IPS-15b (cell line): Measurements from ENCODE around the gene RIPPLY1.

Source experiments
- H3K27me3 ChIP-seq: one replicate; pipeline ENCODE4 v1.6.1; 2013; ENCODE audit warnings: low read length; ENCODE audit not compliant: control insufficient read depth, insufficient read depth
- H3K36me3 ChIP-seq: one replicate; pipeline ENCODE4 v1.6.1; 2013; ENCODE audit warnings: low read length; ENCODE audit not compliant: control insufficient read depth, insufficient read depth
- H3K4me1 ChIP-seq: one replicate; pipeline ENCODE4 v1.6.1; 2013; ENCODE audit warnings: mild to moderate bottlenecking, low read length; ENCODE audit not compliant: control insufficient read depth, insufficient read depth
- H3K4me3 ChIP-seq: one replicate; pipeline ENCODE4 v1.5.1; 2013; ENCODE audit warnings: low read depth, low read length
- H3K9ac ChIP-seq: one replicate; pipeline ENCODE4 v1.6.1; 2013; ENCODE audit warnings: low read depth, mild to moderate bottlenecking, low read length
- H3K9me3 ChIP-seq: one replicate; pipeline ENCODE4 v1.6.1; 2013; ENCODE audit warnings: mild to moderate bottlenecking, low read length; ENCODE audit not compliant: control insufficient read depth, insufficient read depth

The RIPPLY1 gene, protein sequence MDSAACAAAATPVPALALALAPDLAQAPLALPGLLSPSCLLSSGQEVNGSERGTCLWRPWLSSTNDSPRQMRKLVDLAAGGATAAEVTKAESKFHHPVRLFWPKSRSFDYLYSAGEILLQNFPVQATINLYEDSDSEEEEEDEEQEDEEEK

DNA sequence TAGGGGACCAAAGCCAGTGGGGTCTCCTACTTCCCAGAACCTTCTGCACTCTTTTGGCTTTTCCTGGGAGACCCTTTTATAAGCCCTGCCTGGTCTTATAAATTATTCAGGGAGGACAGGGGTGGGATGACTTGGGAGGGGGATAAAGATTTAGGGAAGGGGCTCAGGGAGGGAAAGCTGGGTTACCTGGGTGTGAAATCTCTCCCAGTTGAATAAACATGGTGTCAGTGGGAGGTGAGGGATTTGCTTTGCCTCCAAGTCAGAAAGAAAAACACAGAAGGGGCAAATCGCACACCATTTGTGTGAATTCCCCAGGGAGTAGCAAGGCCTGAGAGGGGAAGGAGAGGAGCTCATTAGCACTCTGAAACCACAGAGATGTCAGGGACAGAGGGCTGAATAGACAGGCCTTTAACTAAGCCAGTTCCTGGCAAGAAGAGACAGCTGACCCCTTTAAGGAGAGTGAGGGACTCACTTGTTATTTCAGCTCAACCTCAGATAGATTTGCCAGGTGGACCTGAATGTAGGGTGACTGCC lies at the start of gene RIPPLY1:
RIPPLY1 (minus strand) TSS at position 51 of the 534 bp plus-strand sequence. CDS start 54 bp downstream, outside the sequence.
- Histone ChIP-seq H3K4me1 (peaks cover 6% of the 10 kb centered on the region), H3K9ac (no peak within 1 kb of the TSS), H3K27me3 (no peaks in the 10 kb centered on the region), H3K4me3 (no peak within 1 kb of the TSS), H3K36me3 (no peaks in the 10 kb centered on the region), H3K9me3 (no peaks in the 10 kb centered on the region)

DNA sequence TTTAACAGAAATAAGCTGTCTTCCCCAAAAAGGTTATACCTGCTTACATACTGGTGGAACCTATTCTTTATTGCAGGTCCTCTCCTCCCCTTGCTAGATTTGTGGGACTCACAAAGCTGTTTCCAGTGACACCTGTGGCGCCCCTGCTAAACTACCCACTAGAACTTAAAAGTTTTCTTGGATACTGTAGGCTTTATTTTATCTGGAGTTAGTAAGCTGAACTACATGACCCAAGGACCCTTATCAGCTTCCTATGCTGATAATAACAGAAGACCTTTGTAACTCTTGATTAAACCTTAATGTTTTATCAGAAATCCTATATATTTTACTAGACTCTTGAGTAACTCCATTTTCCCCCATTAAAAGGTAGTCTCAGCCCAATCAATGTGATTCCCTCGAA lies 49.4 kb upstream of the RIPPLY1 start:
- Histone ChIP-seq H3K4me3 (no peak overlapping the region), H3K27me3 (no peaks in the 10 kb centered on the region), H3K9me3 (no peaks in the 10 kb centered on the region), H3K9ac (no peak overlapping the region), H3K4me1 (no peaks in the 10 kb centered on the region), H3K36me3 (no peaks in the 10 kb centered on the region)

DNA sequence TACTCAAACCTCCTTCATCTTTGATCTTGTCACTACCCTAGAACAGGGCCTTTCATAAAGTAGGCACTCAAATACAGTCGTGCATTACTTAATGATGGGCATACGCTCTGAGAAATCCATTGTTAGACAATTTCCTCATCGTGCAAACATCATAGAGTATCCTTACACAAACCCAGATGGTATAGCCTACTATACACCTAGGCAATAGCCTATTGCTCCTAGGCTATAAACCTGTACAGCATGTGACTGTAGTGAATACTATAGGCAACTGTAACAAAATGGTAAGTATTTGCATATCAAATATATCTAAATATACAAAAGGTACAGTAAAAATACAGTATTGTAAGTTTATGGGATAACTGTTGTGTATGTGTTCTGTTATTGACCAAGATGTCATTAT lies 48.9 kb upstream of the RIPPLY1 start:
- Histone ChIP-seq H3K27me3 (no peaks in the 10 kb centered on the region), H3K36me3 (no peaks in the 10 kb centered on the region), H3K9ac (no peak overlapping the region)

DNA sequence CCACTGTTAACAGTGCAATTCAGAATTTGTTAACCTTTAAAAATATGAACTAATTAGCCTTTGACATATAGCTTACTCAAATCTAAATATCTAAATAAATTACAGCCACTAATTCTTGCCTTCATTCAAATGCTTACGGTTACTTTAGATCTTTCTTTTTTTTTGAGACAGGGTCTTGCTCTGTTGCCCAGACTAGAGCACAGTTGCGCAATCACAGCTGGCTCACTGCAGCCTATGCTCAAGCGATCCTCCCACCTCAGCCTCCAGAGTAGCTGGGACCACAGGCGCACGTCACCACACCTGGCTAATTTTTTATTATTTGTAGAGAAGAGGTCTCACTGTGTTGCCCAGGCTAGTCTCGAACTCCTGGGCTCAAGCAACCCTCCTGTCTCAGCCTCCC lies 48.1 kb upstream of the RIPPLY1 start:
- H3K9me3 ChIP-seq: no peaks in the 10 kb centered on the region
- H3K27me3 ChIP-seq: no peaks in the 10 kb centered on the region
- no peak overlapping the region for H3K9ac ChIP-seq
- H3K4me1 ChIP-seq: no peaks in the 10 kb centered on the region
- H3K36me3 ChIP-seq: no peaks in the 10 kb centered on the region
- H3K4me3 ChIP-seq: no peak overlapping the region

More for the DNA sequence above, 48.9 kb upstream of the RIPPLY1 start:
- Histone ChIP-seq H3K4me1 (no peaks in the 10 kb centered on the region), H3K4me3 (no peak overlapping the region), H3K9me3 (no peaks in the 10 kb centered on the region)

DNA sequence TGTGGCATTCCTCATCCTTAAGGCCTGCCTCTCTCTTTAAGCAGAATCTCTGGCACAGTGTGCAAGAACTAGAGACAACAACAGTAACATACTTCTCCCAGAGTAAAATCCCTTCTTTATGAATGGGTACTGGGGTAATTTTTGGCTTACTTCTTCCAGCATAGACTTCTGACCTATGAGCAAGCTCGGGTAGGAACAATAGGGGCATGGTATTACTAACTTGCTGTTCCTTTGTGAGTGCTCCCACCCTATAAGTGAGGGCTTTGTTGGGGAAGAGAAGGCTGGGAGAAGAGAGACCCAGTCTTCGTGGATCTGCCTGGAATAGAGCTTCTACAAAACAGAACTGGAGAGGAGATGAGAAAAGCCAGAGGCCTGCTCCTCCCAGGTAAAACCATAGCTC lies 47.2 kb upstream of the RIPPLY1 start:
- Histone ChIP-seq H3K4me1 (no peaks in the 10 kb centered on the region), H3K9ac (no peak overlapping the region), H3K27me3 (no peaks in the 10 kb centered on the region), H3K36me3 (no peaks in the 10 kb centered on the region), H3K4me3 (no peak overlapping the region), H3K9me3 (no peaks in the 10 kb centered on the region)

DNA sequence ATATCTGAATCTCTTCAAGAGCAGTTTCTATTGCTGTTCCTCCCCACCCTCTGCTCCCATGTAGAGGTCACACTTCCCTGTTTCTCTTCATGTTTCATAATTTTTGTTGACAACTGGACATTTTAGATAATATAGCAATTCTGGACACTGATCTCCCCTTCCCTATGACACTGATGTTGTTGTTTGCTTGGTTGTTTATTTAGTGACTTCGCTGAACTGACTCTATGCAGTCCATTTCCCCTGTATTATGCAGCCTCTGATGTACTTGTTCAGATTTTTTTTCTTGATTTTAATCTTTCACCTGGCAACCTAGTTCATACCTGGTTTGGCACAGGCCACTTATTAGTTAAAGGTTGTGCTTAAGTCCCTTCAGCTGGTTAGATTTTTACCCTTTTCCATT lies 46.2 kb upstream of the RIPPLY1 start:
- H3K9me3 ChIP-seq: no peaks in the 10 kb centered on the region
- H3K27me3 ChIP-seq: no peaks in the 10 kb centered on the region
- H3K36me3 ChIP-seq: no peaks in the 10 kb centered on the region
- no peak overlapping the region for H3K4me3 ChIP-seq
- no peak overlapping the region for H3K9ac ChIP-seq
- no peaks in the 10 kb centered on the region for H3K4me1 ChIP-seq

DNA sequence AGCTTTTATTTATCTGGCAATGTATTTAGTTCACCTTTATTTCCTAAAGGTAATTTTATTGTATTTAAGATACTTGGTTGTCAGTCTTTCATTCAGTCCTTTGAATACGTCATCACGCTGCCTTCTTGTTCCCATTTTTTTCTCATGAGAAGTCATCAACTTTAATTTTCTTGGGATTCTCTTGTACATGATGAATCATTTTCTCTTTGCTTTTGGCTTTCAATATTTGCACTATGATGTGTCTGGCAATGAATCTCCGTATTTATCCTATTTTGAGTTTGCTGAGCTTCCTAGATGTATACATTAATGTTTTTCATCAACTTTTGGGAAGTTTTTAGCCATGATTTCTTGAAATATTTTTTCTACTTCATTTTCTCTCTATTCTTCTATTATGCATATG lies 45.5 kb upstream of the RIPPLY1 start:
- H3K36me3 ChIP-seq: no peaks in the 10 kb centered on the region
- no peaks in the 10 kb centered on the region for H3K27me3 ChIP-seq
- no peaks in the 10 kb centered on the region for H3K4me1 ChIP-seq
- no peak overlapping the region for H3K4me3 ChIP-seq
- H3K9ac ChIP-seq: no peak overlapping the region
- H3K9me3 ChIP-seq: no peaks in the 10 kb centered on the region

DNA sequence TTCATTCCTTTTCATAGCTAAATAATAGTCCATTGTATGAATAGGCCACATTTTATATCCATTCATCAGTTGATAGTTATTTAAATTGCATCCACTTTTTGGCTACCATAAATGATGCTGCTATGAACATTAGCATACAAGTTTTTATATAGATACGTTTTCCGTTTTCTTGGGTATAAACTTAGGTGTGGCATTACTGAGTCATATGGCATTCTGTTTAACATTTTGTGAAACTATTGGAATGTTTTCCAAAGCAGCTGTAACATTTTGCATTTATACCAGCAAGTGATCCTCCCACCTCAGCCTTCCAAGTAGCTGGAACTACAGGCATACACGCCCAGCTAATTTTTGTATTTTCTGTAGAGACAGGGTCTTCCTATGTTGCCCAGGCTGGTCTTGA lies 43.3 kb upstream of the RIPPLY1 start:
- Histone ChIP-seq H3K36me3 (no peaks in the 10 kb centered on the region), H3K9me3 (no peaks in the 10 kb centered on the region), H3K4me3 (no peak overlapping the region), H3K27me3 (no peaks in the 10 kb centered on the region), H3K4me1 (no peaks in the 10 kb centered on the region), H3K9ac (no peak overlapping the region)

DNA sequence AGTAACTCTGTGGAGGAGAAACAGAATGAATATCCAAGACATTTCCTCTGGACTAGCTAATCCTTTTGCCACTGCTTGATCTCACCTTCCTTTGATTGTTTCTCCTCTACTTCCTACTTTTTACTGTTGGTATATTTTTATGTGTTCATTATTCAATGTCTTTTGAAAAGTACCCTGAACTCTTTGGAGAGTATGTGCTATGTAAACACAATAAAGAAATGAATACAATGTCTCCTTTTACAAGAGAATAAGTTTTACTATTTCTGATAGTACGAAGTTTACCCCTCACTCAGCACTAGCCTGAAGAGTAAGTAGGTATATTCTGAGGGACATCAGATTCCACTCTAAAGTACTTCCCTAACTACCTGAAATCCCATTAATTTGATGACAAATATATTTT lies 36.9 kb upstream of the RIPPLY1 start:
- Histone ChIP-seq H3K27me3 (no peaks in the 10 kb centered on the region), H3K4me1 (no peaks in the 10 kb centered on the region), H3K36me3 (no peaks in the 10 kb centered on the region), H3K4me3 (no peak overlapping the region), H3K9me3 (no peaks in the 10 kb centered on the region), H3K9ac (no peak overlapping the region)

DNA sequence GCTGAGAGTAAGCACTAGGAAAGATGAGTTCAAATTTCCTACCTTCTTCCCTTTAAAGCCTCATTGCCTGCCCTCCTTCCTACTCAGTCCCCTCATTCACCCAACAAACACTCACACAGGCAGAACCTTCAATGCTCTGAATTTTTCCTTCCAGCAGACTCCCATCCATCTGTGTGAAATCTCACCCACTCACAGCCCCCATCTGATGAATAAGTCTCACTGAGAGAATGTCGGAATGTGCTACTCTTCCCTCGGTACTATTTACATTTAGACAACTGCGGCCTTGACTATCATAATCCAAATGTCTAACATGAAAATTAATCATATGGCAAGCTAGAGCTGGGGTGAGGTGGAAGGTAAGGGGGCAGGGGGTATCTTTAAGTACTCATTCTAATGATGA lies 36.4 kb upstream of the RIPPLY1 start:
- H3K9me3 ChIP-seq: no peaks in the 10 kb centered on the region
- H3K36me3 ChIP-seq: no peaks in the 10 kb centered on the region
- H3K9ac ChIP-seq: no peak overlapping the region
- H3K4me1 ChIP-seq: no peaks in the 10 kb centered on the region
- no peak overlapping the region for H3K4me3 ChIP-seq
- H3K27me3 ChIP-seq: no peaks in the 10 kb centered on the region

DNA sequence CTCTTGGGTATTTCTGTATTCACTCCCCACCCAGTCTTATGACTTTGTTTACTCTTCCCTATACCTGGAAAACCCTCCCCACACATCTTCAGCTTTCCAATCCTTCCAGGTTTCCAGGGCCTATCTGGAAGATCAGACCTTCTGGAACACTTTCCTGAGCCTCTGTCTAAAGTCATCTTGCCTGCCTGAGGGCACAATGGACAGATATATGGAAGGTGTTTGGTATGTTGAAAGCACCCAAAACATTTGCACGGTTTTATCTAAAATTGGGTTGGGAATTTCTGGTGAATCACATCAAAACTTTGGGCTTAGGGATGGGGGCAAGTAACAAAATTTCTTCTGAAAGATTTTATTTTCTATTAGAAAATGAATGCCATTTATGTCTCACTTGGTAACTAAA lies 33.1 kb upstream of the RIPPLY1 start:
- Histone ChIP-seq H3K27me3 (no peaks in the 10 kb centered on the region), H3K9ac (no peak overlapping the region), H3K36me3 (no peaks in the 10 kb centered on the region), H3K9me3 (no peaks in the 10 kb centered on the region), H3K4me1 (no peaks in the 10 kb centered on the region), H3K4me3 (no peak overlapping the region)

DNA sequence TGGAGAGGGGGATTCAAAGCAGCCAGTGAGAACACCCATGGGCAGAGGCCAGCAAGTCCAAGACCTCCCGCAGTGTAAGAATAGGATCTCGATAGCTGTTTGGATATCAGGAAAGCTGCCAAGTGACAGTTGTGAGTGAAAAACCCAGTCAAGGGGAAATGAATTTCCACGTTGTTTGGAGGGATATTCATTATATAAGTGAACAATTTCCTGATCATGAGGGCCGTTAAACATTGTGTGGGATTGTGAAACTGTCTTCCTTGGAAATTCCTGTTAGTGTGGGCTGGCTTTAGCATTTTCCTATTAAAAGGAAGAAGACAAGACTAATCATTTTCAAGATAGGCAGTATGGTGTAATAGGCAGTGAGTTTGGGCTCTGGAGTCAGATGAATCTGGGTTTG lies 32.0 kb upstream of the RIPPLY1 start:
- H3K27me3 ChIP-seq: no peaks in the 10 kb centered on the region
- H3K4me1 ChIP-seq: no peaks in the 10 kb centered on the region
- no peaks in the 10 kb centered on the region for H3K36me3 ChIP-seq
- H3K9ac ChIP-seq: no peak overlapping the region
- H3K4me3 ChIP-seq: no peak overlapping the region
- H3K9me3 ChIP-seq: no peaks in the 10 kb centered on the region
